Osteoblast (primary cell): ENCODE measurements around the gene EIF4E2. TPM values are rescaled to one million over a fixed set of nuclear protein-coding genes. Genes with fewer than 3 reads are reported as not detected.

Source experiments
- DNase-seq: peaks from one replicate; pipeline ENCODE4 v3.0.0; 2011; ENCODE audit warnings: low spot score, mixed read lengths; ENCODE audit not compliant: insufficient read length; ENCODE audit errors: missing footprints
- H2AFZ ChIP-seq: 2 replicates; pipeline ENCODE4 v1.6.0; 2011; ENCODE audit warnings: mild to moderate bottlenecking, low read length
- H3K27ac ChIP-seq: 2 replicates; pipeline ENCODE4 v1.5.1; 2011; ENCODE audit warnings: mild to moderate bottlenecking, low read depth, low read length, moderate library complexity
- H3K27me3 ChIP-seq: 2 replicates; pipeline ENCODE4 v1.6.0; 2012; ENCODE audit warnings: mild to moderate bottlenecking, control low read depth, inconsistent platforms, low read length, moderate library complexity; ENCODE audit not compliant: insufficient read depth
- H3K36me3 ChIP-seq: 2 replicates; pipeline ENCODE4 v1.5.1; 2011; ENCODE audit warnings: mild to moderate bottlenecking, low read length, control low read depth, moderate library complexity; ENCODE audit not compliant: insufficient read depth
- H3K4me1 ChIP-seq: 2 replicates; pipeline ENCODE4 v1.5.1; 2011; ENCODE audit warnings: mild to moderate bottlenecking, low read length, control low read depth, moderate library complexity; ENCODE audit not compliant: insufficient read depth
- H3K4me2 ChIP-seq: 2 replicates; pipeline ENCODE4 v1.6.0; 2011; ENCODE audit warnings: mild to moderate bottlenecking, low read length; ENCODE audit not compliant: insufficient read depth
- H3K4me3 ChIP-seq: fragments of 200-600 bp; sonication (generic); 3 replicates; pipeline ENCODE4 v1.5.1; 2012; ENCODE audit warnings: mild to moderate bottlenecking, low read length, inconsistent platforms; ENCODE audit not compliant: insufficient read depth
- H3K79me2 ChIP-seq: 2 replicates; pipeline ENCODE4 v1.6.0; 2012; ENCODE audit warnings: mild to moderate bottlenecking, low read length, control low read depth, inconsistent platforms; ENCODE audit not compliant: insufficient read depth
- H3K9me3 ChIP-seq: 2 replicates; pipeline ENCODE4 v1.5.1; 2011; ENCODE audit warnings: low read depth, low read length, control low read depth
- H4K20me1 ChIP-seq: 2 replicates; pipeline ENCODE4 v1.6.0; 2012; ENCODE audit warnings: mild to moderate bottlenecking, low read length, control low read depth; ENCODE audit not compliant: insufficient read depth
- total RNA-seq: library from RNA; depleted of rRNA; stranded (reverse); fragments of >200 nt; gene quantifications from 2 replicates; pipeline ENCODE4 v1.2.3, GENCODE V29; 2012
- TF ChIP-seq, protein P1 (sequence below): IDR thresholded peaks from 2 replicates; pipeline ENCODE4 v1.5.1; 2011; ENCODE audit warnings: mild to moderate bottlenecking, low read depth, low read length, moderate library complexity; ENCODE audit errors: extremely low read depth

The EIF4E2 gene
- total RNA-seq, 1 donor, result 70.6 TPM

DNA sequence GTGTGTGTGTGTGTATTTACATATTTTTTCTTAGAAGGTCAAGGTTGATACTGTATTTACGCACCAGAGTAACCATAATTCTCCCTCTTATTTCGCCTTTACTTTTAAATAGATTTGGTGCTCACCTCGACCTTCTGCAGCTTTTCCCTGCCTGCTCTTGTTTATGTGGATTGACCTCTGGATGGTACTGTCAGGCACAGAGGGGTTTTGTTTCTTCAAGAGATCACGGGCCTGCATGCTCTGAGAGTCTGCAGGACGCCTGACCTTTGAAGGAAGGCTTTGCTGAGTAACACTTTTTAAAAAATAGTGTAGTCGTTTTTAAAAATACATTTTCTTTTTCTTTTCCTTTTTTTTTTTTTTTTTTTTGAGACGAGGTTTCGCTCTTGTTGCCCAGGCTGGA, 64.8 kb downstream of the EIF4E2 start:
- TF ChIP-seq, protein P1, sequence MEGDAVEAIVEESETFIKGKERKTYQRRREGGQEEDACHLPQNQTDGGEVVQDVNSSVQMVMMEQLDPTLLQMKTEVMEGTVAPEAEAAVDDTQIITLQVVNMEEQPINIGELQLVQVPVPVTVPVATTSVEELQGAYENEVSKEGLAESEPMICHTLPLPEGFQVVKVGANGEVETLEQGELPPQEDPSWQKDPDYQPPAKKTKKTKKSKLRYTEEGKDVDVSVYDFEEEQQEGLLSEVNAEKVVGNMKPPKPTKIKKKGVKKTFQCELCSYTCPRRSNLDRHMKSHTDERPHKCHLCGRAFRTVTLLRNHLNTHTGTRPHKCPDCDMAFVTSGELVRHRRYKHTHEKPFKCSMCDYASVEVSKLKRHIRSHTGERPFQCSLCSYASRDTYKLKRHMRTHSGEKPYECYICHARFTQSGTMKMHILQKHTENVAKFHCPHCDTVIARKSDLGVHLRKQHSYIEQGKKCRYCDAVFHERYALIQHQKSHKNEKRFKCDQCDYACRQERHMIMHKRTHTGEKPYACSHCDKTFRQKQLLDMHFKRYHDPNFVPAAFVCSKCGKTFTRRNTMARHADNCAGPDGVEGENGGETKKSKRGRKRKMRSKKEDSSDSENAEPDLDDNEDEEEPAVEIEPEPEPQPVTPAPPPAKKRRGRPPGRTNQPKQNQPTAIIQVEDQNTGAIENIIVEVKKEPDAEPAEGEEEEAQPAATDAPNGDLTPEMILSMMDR, result no peak
- Histone ChIP-seq H3K4me1 (peaks cover 7% of the 10 kb centered on the region), H3K4me3 (no peak overlapping the region), H2AFZ (no peak overlapping the region), H4K20me1 (no peaks in the 10 kb centered on the region), H3K27ac (no peak overlapping the region), H3K79me2 (no peaks in the 10 kb centered on the region), H3K9me3 (no peaks in the 10 kb centered on the region), H3K4me2 (no peak overlapping the region), H3K36me3 (no peaks in the 10 kb centered on the region), H3K27me3 (no peaks in the 10 kb centered on the region)
- DNase-seq, result no peak

Other genes starting within 250 kb of the EIF4E2 start
- not detected in 2 replicates for gene ALPP, start 171.9 kb upstream of the EIF4E2 start, total RNA-seq
- gene ALPG, start 143.8 kb upstream of the EIF4E2 start, total RNA-seq, result not detected in 2 replicates
- not detected in 2 replicates for gene ALPI, start 94.5 kb upstream of the EIF4E2 start, total RNA-seq
- not detected in 2 replicates for gene ECEL1, start 62.9 kb upstream of the EIF4E2 start, total RNA-seq
- not detected in 2 replicates for gene PRSS56, start 30.3 kb upstream of the EIF4E2 start, total RNA-seq
- gene CHRND, start 24.5 kb upstream of the EIF4E2 start, total RNA-seq, result not detected in 2 replicates
- not detected in 2 replicates for gene CHRNG, start 11.0 kb upstream of the EIF4E2 start, total RNA-seq
- 5.8 and 6.8 TPM in 2 replicates for gene TIGD1, start 132 bp upstream of the EIF4E2 start, total RNA-seq
- 2.4 and 3.6 TPM in 2 replicates for gene EFHD1, start 82.9 kb downstream of the EIF4E2 start, total RNA-seq
- 57.2 and 60.7 TPM in 2 replicates for gene GIGYF2, start 146.6 kb downstream of the EIF4E2 start, total RNA-seq
- not detected in 2 replicates for gene KCNJ13, start 225.9 kb downstream of the EIF4E2 start, total RNA-seq